Measurements from ENCODE around the gene IRF2.

The IRF2 gene

DNA sequence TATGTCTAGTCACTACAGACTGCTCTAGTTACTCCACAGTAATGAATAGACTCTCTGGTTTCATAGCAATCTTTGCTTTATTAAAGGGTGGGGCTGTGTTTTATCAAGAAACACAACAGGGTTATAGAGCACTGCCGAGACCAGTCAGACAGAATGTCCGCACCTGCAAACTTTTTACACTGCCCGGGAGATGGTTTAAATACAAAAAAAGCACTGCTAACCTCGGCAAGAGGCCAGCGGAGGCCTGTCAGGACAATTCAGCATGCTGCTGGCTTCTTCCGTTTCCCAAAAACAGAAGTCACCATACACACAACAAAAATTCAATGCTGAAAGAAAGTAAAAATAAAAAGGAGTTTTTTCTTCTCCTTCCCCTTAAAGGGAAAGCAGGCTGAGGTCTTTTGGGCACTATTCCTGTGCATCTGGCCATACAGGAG, 67.4 kb downstream of the IRF2 start:
- H3F3A ChIP-seq (ENCODE audit: insufficient read depth, low read length) = peaks cover 61% of the 10 kb centered on the region
- H3K9me2 ChIP-seq (replicated peaks; ENCODE audit: insufficient read depth, low read length) = no peaks in the 10 kb centered on the region
- peaks cover 78% of the 10 kb centered on the region for H3K4me1 ChIP-seq (ENCODE audit: low read length)
- H3K9me3 ChIP-seq (replicated peaks; ENCODE audit: insufficient read depth, low read length) = no peaks in the 10 kb centered on the region; the same call in 1 of the 2 replicates
- no peak overlapping the region for H3K4me3 ChIP-seq (ENCODE audit: low read length)
- no peak for DNase-seq
- H2AFZ ChIP-seq (ENCODE audit: low read length) = no peak overlapping the region
- H3K27ac ChIP-seq (ENCODE audit: low read length) = peak overlapping the region; percentile 86
- H3K4me2 ChIP-seq (ENCODE audit: low read depth, low read length) = peak overlapping the region; percentile 13; the same call in 1 of the 2 replicates
- no peaks in the 10 kb centered on the region for H3K27me3 ChIP-seq (replicated peaks; ENCODE audit: insufficient read depth, low read length)
- peak overlapping the region; percentile 7; the same call in 1 of the 2 replicates for H3K9ac ChIP-seq (ENCODE audit: low read length)
- peaks cover 25% of the 10 kb centered on the region for H3K36me3 ChIP-seq (replicated peaks; ENCODE audit: insufficient read depth, low read length)
- TF ChIP-seq EZH2phosphoT487 (IDR thresholded peaks at IDR 0.05; ENCODE audit: low read length) (no peak), EZH2 (optimal IDR thresholded peaks at IDR 0.05; ENCODE audit: low read depth, low read length) (no peak)
- TF ChIP-seq, protein P1, sequence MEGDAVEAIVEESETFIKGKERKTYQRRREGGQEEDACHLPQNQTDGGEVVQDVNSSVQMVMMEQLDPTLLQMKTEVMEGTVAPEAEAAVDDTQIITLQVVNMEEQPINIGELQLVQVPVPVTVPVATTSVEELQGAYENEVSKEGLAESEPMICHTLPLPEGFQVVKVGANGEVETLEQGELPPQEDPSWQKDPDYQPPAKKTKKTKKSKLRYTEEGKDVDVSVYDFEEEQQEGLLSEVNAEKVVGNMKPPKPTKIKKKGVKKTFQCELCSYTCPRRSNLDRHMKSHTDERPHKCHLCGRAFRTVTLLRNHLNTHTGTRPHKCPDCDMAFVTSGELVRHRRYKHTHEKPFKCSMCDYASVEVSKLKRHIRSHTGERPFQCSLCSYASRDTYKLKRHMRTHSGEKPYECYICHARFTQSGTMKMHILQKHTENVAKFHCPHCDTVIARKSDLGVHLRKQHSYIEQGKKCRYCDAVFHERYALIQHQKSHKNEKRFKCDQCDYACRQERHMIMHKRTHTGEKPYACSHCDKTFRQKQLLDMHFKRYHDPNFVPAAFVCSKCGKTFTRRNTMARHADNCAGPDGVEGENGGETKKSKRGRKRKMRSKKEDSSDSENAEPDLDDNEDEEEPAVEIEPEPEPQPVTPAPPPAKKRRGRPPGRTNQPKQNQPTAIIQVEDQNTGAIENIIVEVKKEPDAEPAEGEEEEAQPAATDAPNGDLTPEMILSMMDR (IDR thresholded peaks at IDR 0.05; ENCODE audit: low read length) = no peak
- no peaks in the 10 kb centered on the region for H4K20me1 ChIP-seq (ENCODE audit: insufficient read depth, low read length)
- peaks cover 71% of the 10 kb centered on the region for H3K79me2 ChIP-seq (ENCODE audit: low read length)

DNA sequence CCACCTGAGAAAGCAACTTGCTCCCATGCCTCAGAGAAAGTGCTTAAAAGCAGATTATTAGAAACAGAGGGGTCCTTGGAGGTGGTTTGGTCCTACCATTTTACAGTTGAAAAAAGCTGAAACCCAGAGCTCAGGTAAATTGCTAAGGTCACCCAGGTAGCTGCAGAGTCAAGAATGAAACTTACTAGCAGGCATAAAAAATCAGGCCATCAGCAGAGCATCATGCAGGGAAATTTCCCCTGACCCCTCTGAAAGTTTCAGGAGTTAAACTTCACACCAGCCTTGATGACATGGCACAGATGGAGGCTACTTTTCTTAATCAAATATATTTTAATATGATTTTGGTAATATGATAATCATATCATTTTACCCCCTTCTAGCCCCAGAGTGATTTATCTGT, 70.3 kb downstream of the IRF2 start:
- peaks cover 84% of the 10 kb centered on the region for H3K79me2 ChIP-seq (ENCODE audit: low read length)
- H3K4me3 ChIP-seq (ENCODE audit: low read length) = no peak overlapping the region
- TF ChIP-seq, protein P1 (IDR thresholded peaks at IDR 0.05; ENCODE audit: low read length) = no peak
- no peak for TF ChIP-seq EZH2phosphoT487 (IDR thresholded peaks at IDR 0.05; ENCODE audit: low read length)
- TF ChIP-seq EZH2 (optimal IDR thresholded peaks at IDR 0.05; ENCODE audit: low read depth, low read length) = no peak
- H3K9me3 ChIP-seq (replicated peaks; ENCODE audit: insufficient read depth, low read length) = no peaks in the 10 kb centered on the region
- H3K27me3 ChIP-seq (replicated peaks; ENCODE audit: insufficient read depth, low read length) = no peaks in the 10 kb centered on the region
- peak overlapping the region; percentile 38 for H3K9ac ChIP-seq (ENCODE audit: low read length)
- peaks cover 55% of the 10 kb centered on the region for H3K4me1 ChIP-seq (ENCODE audit: low read length)
- H3K27ac ChIP-seq (ENCODE audit: low read length) = peak overlapping the region; percentile 77
- H3F3A ChIP-seq (ENCODE audit: insufficient read depth, low read length) = peaks cover 42% of the 10 kb centered on the region
- H4K20me1 ChIP-seq (ENCODE audit: insufficient read depth, low read length) = no peaks in the 10 kb centered on the region
- peak overlapping the region; percentile 28 for H3K4me2 ChIP-seq (ENCODE audit: low read depth, low read length)
- DNase-seq = peak; percentile 91
- no peaks in the 10 kb centered on the region for H3K9me2 ChIP-seq (replicated peaks; ENCODE audit: insufficient read depth, low read length)
- H3K36me3 ChIP-seq (replicated peaks; ENCODE audit: insufficient read depth, low read length) = peaks cover 31% of the 10 kb centered on the region
- H2AFZ ChIP-seq (ENCODE audit: low read length) = no peak overlapping the region

DNA sequence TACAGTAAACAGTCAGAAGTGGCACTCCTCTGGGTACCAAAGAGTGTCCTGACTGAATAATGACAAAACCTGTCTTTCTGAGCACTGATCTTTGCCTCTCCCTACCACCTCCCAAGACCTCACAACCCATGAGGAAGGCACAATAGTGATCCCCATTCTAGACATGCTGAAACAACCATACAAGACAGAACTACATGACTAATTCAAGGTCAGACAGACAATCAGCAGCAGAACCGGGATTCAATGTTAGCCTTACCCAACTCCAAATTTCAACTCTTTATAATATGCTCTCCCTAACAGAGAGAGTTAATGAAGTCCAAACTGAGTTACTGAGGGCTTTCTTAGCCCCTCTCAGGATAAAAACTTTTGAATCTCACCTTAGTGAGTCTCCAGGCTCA, 71.0 kb downstream of the IRF2 start:
- H4K20me1 ChIP-seq (ENCODE audit: insufficient read depth, low read length) = no peaks in the 10 kb centered on the region
- peak overlapping the region; percentile 77 for H3K27ac ChIP-seq (ENCODE audit: low read length)
- DNase-seq = no peak
- peak overlapping the region; percentile 28 for H3K4me2 ChIP-seq (ENCODE audit: low read depth, low read length)
- H3K4me1 ChIP-seq (ENCODE audit: low read length) = peaks cover 49% of the 10 kb centered on the region
- H3K27me3 ChIP-seq (replicated peaks; ENCODE audit: insufficient read depth, low read length) = no peaks in the 10 kb centered on the region
- no peak overlapping the region for H3K4me3 ChIP-seq (ENCODE audit: low read length)
- TF ChIP-seq, protein P1 (IDR thresholded peaks at IDR 0.05; ENCODE audit: low read length) = no peak
- TF ChIP-seq EZH2 (optimal IDR thresholded peaks at IDR 0.05; ENCODE audit: low read depth, low read length) (no peak), EZH2phosphoT487 (IDR thresholded peaks at IDR 0.05; ENCODE audit: low read length) (no peak)
- peaks cover 30% of the 10 kb centered on the region for H3K36me3 ChIP-seq (replicated peaks; ENCODE audit: insufficient read depth, low read length)
- H2AFZ ChIP-seq (ENCODE audit: low read length) = no peak overlapping the region
- peaks cover 82% of the 10 kb centered on the region for H3K79me2 ChIP-seq (ENCODE audit: low read length)
- H3K9ac ChIP-seq (ENCODE audit: low read length) = peak overlapping the region; percentile 38; the same call in 1 of the 2 replicates
- no peaks in the 10 kb centered on the region for H3K9me2 ChIP-seq (replicated peaks; ENCODE audit: insufficient read depth, low read length)
- H3K9me3 ChIP-seq (replicated peaks; ENCODE audit: insufficient read depth, low read length) = no peaks in the 10 kb centered on the region
- peaks cover 35% of the 10 kb centered on the region for H3F3A ChIP-seq (ENCODE audit: insufficient read depth, low read length)
